Measurements from ENCODE around the gene HLA-DQA1.
"Not testable (repeated sequence)": the region's sequence is repeated elsewhere in the genome, so short reads cannot be mapped to it uniquely, and the experiment has no call there.

HLA-DQA1 gene

GRCh38 chr6:32622545-32623401 lies 14.4 kb upstream of the HLA-DQA1 start:
- DNase-seq = peak in 1 of 2 experiments; percentile 0

GRCh38 chr6:32623693-32624092 lies 13.5 kb upstream of the HLA-DQA1 start:
- no peak for DNase-seq

GRCh38 chr6:32624565-32624964 lies 12.6 kb upstream of the HLA-DQA1 start:
- no peak for DNase-seq

- no peak for DNase-seq
Measured at GRCh38 chr6:32625137-32625536, 12.1 kb upstream of the HLA-DQA1 start.

GRCh38 chr6:32627249-32627648 lies 10.0 kb upstream of the HLA-DQA1 start:
- no peak for DNase-seq

- no peak for DNase-seq
Measured at GRCh38 chr6:32627831-32628230, 9.4 kb upstream of the HLA-DQA1 start.

- DNase-seq = not testable (repeated sequence)
Measured at GRCh38 chr6:32629793-32630192, 7.4 kb upstream of the HLA-DQA1 start.

- no peak for DNase-seq
Measured at GRCh38 chr6:32635526-32636123, 1.6 kb upstream of the HLA-DQA1 start.

GRCh38 chr6:32637883-32638282 lies 677 bp downstream of the HLA-DQA1 start:
- DNase-seq = no peak

GRCh38 chr6:32638532-32639219 lies 1.5 kb downstream of the HLA-DQA1 start:
- no peak for DNase-seq

- no peak for DNase-seq
Measured at GRCh38 chr6:32639440-32640394, 2.5 kb downstream of the HLA-DQA1 start.

GRCh38 chr6:32641122-32641521 lies 3.9 kb downstream of the HLA-DQA1 start:
- DNase-seq = no peak

GRCh38 chr6:32641785-32642719 lies 4.8 kb downstream of the HLA-DQA1 start:
- DNase-seq = not testable (repeated sequence)

- DNase-seq = no peak
Measured at GRCh38 chr6:32642720-32643106, 5.5 kb downstream of the HLA-DQA1 start.

GRCh38 chr6:32643904-32644303 lies 6.7 kb downstream of the HLA-DQA1 start:
- DNase-seq = no peak

- DNase-seq = no peak
Measured at GRCh38 chr6:32645047-32645703, 8.0 kb downstream of the HLA-DQA1 start.

- DNase-seq = no peak
Measured at GRCh38 chr6:32655203-32655710, 18.1 kb downstream of the HLA-DQA1 start.

GRCh38 chr6:32657329-32657728 lies 20.1 kb downstream of the HLA-DQA1 start:
- DNase-seq = not testable (repeated sequence)

- not testable (repeated sequence) for DNase-seq
Measured at GRCh38 chr6:32657819-32658218, 20.6 kb downstream of the HLA-DQA1 start.

- DNase-seq = no peak
Measured at GRCh38 chr6:32658268-32658897, 21.2 kb downstream of the HLA-DQA1 start.
